ENCODE data around the gene PREPL.
"Not testable (repeated sequence)": the region's sequence is repeated elsewhere in the genome, so short reads cannot be mapped to it uniquely, and the experiment has no call there.

The PREPL gene

GRCh38 chr2:44348400-44348799 lies 12.9 kb downstream of the PREPL start:
- DNase-seq (ENCODE audit: low read depth) = peak; percentile 66

- DNase-seq (ENCODE audit: low read depth) = no peak
Observed at GRCh38 chr2:44347526-44347925, 13.8 kb downstream of the PREPL start.

GRCh38 chr2:44342854-44343253 lies 18.4 kb downstream of the PREPL start:
- DNase-seq (ENCODE audit: low read depth) = peak; percentile 21

GRCh38 chr2:44335806-44336538 lies 25.3 kb downstream of the PREPL start:
- peak; percentile 56 for DNase-seq (ENCODE audit: low read depth)

GRCh38 chr2:44333994-44334393 lies 27.3 kb downstream of the PREPL start:
- DNase-seq (ENCODE audit: low read depth) = peak; percentile 8

GRCh38 chr2:44330801-44331200 lies 30.5 kb downstream of the PREPL start:
- peak; percentile 67 for DNase-seq (ENCODE audit: low read depth)

GRCh38 chr2:44329343-44329742 lies 32.0 kb downstream of the PREPL start:
- no peak for DNase-seq (ENCODE audit: low read depth)

GRCh38 chr2:44328750-44329149 lies 32.5 kb downstream of the PREPL start:
- DNase-seq (ENCODE audit: low read depth) = no peak

GRCh38 chr2:44326548-44327264 lies 34.6 kb downstream of the PREPL start:
- DNase-seq (ENCODE audit: low read depth) = no peak

GRCh38 chr2:44325897-44326296 lies 35.4 kb downstream of the PREPL start:
- no peak for DNase-seq (ENCODE audit: low read depth)

GRCh38 chr2:44324971-44325426 lies 36.3 kb downstream of the PREPL start:
- peak; percentile 67 for DNase-seq (ENCODE audit: low read depth)

GRCh38 chr2:44321360-44321759 lies 39.9 kb downstream of the PREPL start:
- DNase-seq (ENCODE audit: low read depth) = no peak

- DNase-seq (ENCODE audit: low read depth) = no peak
Observed at GRCh38 chr2:44320832-44321231, 40.5 kb downstream of the PREPL start.

GRCh38 chr2:44315945-44316344 lies 45.3 kb downstream of the PREPL start:
- no peak for DNase-seq (ENCODE audit: low read depth)

GRCh38 chr2:44314362-44314761 lies 46.9 kb downstream of the PREPL start:
- DNase-seq (ENCODE audit: low read depth) = no peak

- DNase-seq (ENCODE audit: low read depth) = no peak
Observed at GRCh38 chr2:44310287-44310686, 51.0 kb downstream of the PREPL start.

GRCh38 chr2:44305882-44306281 lies 55.4 kb downstream of the PREPL start:
- no peak for DNase-seq (ENCODE audit: low read depth)

- DNase-seq (ENCODE audit: low read depth) = no peak
Observed at GRCh38 chr2:44304258-44304657, 57.0 kb downstream of the PREPL start.

- DNase-seq (ENCODE audit: low read depth) = not testable (repeated sequence)
Observed at GRCh38 chr2:44303766-44304165, 57.5 kb downstream of the PREPL start.

GRCh38 chr2:44301111-44301510 lies 60.2 kb downstream of the PREPL start:
- no peak for DNase-seq (ENCODE audit: low read depth)

GRCh38 chr2:44299635-44300034 lies 61.7 kb downstream of the PREPL start:
- no peak for DNase-seq (ENCODE audit: low read depth)

- no peak for DNase-seq (ENCODE audit: low read depth)
Observed at GRCh38 chr2:44297431-44297830, 63.9 kb downstream of the PREPL start.

- no peak for DNase-seq (ENCODE audit: low read depth)
Observed at GRCh38 chr2:44296653-44297052, 64.6 kb downstream of the PREPL start.
